ENCODE data around the gene ENTPD6.
"Not testable (repeated sequence)": the region's sequence is repeated elsewhere in the genome, so short reads cannot be mapped to it uniquely, and the experiment has no call there.

Gene ENTPD6

DNA sequence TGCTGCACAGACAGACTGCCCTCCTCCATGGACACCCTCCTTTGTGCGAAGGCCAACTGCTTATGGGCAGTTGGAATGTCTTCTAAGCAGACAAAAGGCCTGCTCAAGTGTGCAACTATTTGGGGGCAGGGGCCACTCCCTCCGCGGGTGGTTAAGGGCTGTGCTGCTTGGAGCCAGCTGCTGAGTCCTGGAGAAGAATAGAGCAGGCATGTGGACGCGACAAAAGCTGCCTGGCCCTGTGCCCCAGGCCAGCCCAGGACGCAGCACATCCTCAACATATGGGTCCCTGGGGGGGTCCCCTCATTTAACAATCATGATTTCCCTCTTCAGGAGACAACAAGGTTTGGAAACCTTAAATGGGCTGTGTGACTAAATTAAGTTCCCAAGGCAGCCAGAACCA, 45.5 kb upstream of the ENTPD6 start:
- TF ChIP-seq TARDBP (IDR thresholded peaks at IDR 0.05): no peak
- no peak for TF ChIP-seq ARNT (IDR thresholded peaks at IDR 0.05)
- no peak for TF ChIP-seq FOXK2 (IDR thresholded peaks at IDR 0.05)
- TF ChIP-seq SUZ12 (IDR thresholded peaks at IDR 0.05): no peak
- no peak for TF ChIP-seq SP1 (IDR thresholded peaks at IDR 0.05)
- TF ChIP-seq ELF4 (IDR thresholded peaks at IDR 0.05): no peak
- no peak for TF ChIP-seq NFRKB (IDR thresholded peaks at IDR 0.05)
- TF ChIP-seq, protein P1, sequence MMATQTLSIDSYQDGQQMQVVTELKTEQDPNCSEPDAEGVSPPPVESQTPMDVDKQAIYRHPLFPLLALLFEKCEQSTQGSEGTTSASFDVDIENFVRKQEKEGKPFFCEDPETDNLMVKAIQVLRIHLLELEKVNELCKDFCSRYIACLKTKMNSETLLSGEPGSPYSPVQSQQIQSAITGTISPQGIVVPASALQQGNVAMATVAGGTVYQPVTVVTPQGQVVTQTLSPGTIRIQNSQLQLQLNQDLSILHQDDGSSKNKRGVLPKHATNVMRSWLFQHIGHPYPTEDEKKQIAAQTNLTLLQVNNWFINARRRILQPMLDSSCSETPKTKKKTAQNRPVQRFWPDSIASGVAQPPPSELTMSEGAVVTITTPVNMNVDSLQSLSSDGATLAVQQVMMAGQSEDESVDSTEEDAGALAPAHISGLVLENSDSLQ (IDR thresholded peaks at IDR 0.05): no peak
- no peak for TF ChIP-seq FOXA1 (IDR thresholded peaks at IDR 0.05)
- no peak for TF ChIP-seq CTBP1 (IDR thresholded peaks at IDR 0.05; ENCODE audit: borderline replicate concordance)
- no peak for TF ChIP-seq LEF1 (IDR thresholded peaks at IDR 0.05; ENCODE audit: borderline replicate concordance)
- no peak for TF ChIP-seq ZNF384 (IDR thresholded peaks at IDR 0.05)
- TF ChIP-seq BHLHE40 (IDR thresholded peaks at IDR 0.05; ENCODE audit: borderline replicate concordance): no peak
- POLR2A ChIA-PET: no interaction called here
- CTCF ChIA-PET: no interaction called here
- DNase-seq (ENCODE audit: extremely low spot score): no peak

- CTCF ChIA-PET: no interaction called here
- no peak for TF ChIP-seq CTBP1 (IDR thresholded peaks at IDR 0.05; ENCODE audit: borderline replicate concordance)
- TF ChIP-seq ELF4 (IDR thresholded peaks at IDR 0.05): no peak
- TF ChIP-seq LEF1 (IDR thresholded peaks at IDR 0.05; ENCODE audit: borderline replicate concordance): no peak
- POLR2A ChIA-PET: no interaction called here
- no peak for DNase-seq (ENCODE audit: extremely low spot score)
These were observed 37.5 kb upstream of the ENTPD6 start for GRCh38 chr20:25158043-25158442.

DNA sequence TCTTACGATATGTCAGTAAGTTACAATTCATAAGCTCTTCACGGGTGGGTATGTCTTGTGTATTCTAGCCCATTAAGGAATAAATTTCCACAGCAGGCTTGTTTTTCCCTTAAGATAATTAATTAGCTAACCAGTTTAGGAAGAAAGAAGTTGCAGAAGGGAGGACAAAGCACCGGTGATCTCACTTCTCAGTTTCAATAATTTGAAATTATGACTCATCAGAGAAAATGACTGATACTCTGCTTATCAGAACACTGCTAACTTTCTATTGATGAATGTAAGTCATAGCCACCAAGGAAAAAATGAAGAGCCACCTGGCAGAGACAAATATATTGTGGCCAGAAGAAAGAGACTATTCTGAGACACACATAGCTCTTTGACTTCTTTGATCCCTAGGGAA, 35.0 kb upstream of the ENTPD6 start:
- POLR2A ChIA-PET: no interaction called here
- TF ChIP-seq FOXM1 (IDR thresholded peaks at IDR 0.05; ENCODE audit: borderline replicate concordance): no peak
- no peak for TF ChIP-seq NFRKB (IDR thresholded peaks at IDR 0.05)
- TF ChIP-seq TARDBP (IDR thresholded peaks at IDR 0.05): no peak
- TF ChIP-seq, protein P1 (IDR thresholded peaks at IDR 0.05): no peak
- no peak for TF ChIP-seq L3MBTL2 (conservative IDR thresholded peaks at IDR 0.05)
- TF ChIP-seq FOXK2 (IDR thresholded peaks at IDR 0.05): no peak
- TF ChIP-seq ELF4 (IDR thresholded peaks at IDR 0.05): no peak
- TF ChIP-seq FOXA1 (IDR thresholded peaks at IDR 0.05): no peak
- TF ChIP-seq BHLHE40 (IDR thresholded peaks at IDR 0.05; ENCODE audit: borderline replicate concordance): no peak
- no peak for TF ChIP-seq LEF1 (IDR thresholded peaks at IDR 0.05; ENCODE audit: borderline replicate concordance)
- TF ChIP-seq HDGF (IDR thresholded peaks at IDR 0.05; ENCODE audit: borderline replicate concordance): no peak
- DNase-seq (ENCODE audit: extremely low spot score): no peak
- CTCF ChIA-PET: interaction anchor here (0.7 kb wide), 1 partner anchor 23 kb away, joined by 5 read pairs; no protein-coding TSS in a partner anchor

DNA sequence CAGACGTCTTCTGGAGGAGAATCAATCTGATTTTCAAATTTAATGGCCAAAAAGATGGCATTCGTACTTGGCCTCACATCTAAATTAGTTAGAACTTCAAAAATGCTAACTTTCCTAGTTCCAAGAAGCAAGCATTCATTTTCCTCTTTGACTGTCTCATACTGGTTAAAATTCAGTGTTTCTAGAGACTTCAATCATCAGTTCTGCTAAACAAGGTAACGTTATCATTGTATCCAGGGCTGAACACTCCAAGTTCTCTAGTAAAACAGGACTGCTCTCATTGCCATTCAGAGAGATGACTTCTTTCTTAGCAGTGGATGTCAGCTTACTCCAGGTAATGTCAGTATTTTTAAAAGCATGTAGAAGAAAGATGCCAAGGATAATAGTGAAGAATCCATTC, 34.6 kb upstream of the ENTPD6 start:
- ChIA-PET CTCF (interaction anchor here (0.7 kb wide), 1 partner anchor 24 kb away, joined by 5 read pairs; no protein-coding TSS in a partner anchor), POLR2A (no interaction called here)
- no peak for DNase-seq (ENCODE audit: extremely low spot score)
- no peak for TF ChIP-seq CTBP1 (IDR thresholded peaks at IDR 0.05; ENCODE audit: borderline replicate concordance)
- TF ChIP-seq NFRKB (IDR thresholded peaks at IDR 0.05): no peak
- TF ChIP-seq, protein P1 (IDR thresholded peaks at IDR 0.05): no peak
- TF ChIP-seq HDGF (IDR thresholded peaks at IDR 0.05; ENCODE audit: borderline replicate concordance): no peak

- POLR2A ChIA-PET: interaction anchor here (0.6 kb wide), 1 partner anchor 175 kb away, joined by 3 read pairs; no protein-coding TSS in a partner anchor
- CTCF ChIA-PET: no interaction called here
- TF ChIP-seq FOXA1 (IDR thresholded peaks at IDR 0.05) (no peak), TARDBP (IDR thresholded peaks at IDR 0.05) (no peak), ARNT (IDR thresholded peaks at IDR 0.05) (no peak), CTBP1 (IDR thresholded peaks at IDR 0.05; ENCODE audit: borderline replicate concordance) (no peak), HDGF (IDR thresholded peaks at IDR 0.05; ENCODE audit: borderline replicate concordance) (no peak), SP1 (IDR thresholded peaks at IDR 0.05) (no peak), FOXM1 (IDR thresholded peaks at IDR 0.05; ENCODE audit: borderline replicate concordance) (no peak), ELF4 (IDR thresholded peaks at IDR 0.05) (no peak), SUZ12 (IDR thresholded peaks at IDR 0.05) (no peak), FOXK2 (IDR thresholded peaks at IDR 0.05) (no peak), ZNF384 (IDR thresholded peaks at IDR 0.05) (no peak)
- TF ChIP-seq, protein P1 (IDR thresholded peaks at IDR 0.05): no peak
- DNase-seq (ENCODE audit: extremely low spot score): no peak
These were observed 30.4 kb upstream of the ENTPD6 start for GRCh38 chr20:25165128-25165527.

- POLR2A ChIA-PET; DNase-seq (ENCODE audit: extremely low spot score); CTCF ChIA-PET: not testable (repeated sequence)
These were observed 29.3 kb upstream of the ENTPD6 start for GRCh38 chr20:25166105-25166782.

Data from HEK293T (cell line).